SK-N-MC (cell line): ENCODE data around the gene SEMG2.

Experiments used
- DNase-seq: peaks from one replicate; pipeline ENCODE4 v3.0.0-alpha.2; 2011; ENCODE audit warnings: low read depth, low spot score
- H3K27ac ChIP-seq: fragments of 200-600 bp; sonication (generic); 2 replicates; pipeline ENCODE4 v1.5.1; 2016; ENCODE audit warnings: mixed run types
- H3K36me3 ChIP-seq: fragments of 200-600 bp; sonication (generic); 2 replicates; pipeline ENCODE4 v1.6.1; 2017; ENCODE audit warnings: antibody characterized with exemption, low read length, mixed read lengths; ENCODE audit not compliant: insufficient read depth
- H3K4me3 ChIP-seq: fragments of 200-600 bp; sonication (generic); 2 replicates; pipeline ENCODE4 v1.5.1; 2016
- H3K9ac ChIP-seq: fragments of 200-600 bp; sonication (generic); 2 replicates; pipeline ENCODE4 v1.8.0; 2017; ENCODE audit warnings: mixed run types, mixed read lengths; ENCODE audit not compliant: insufficient read length
- H3K9me3 ChIP-seq: fragments of 200-600 bp; sonication (generic); 2 replicates; pipeline ENCODE4 v1.6.1; 2017; ENCODE audit warnings: low read depth, mild to moderate bottlenecking, antibody characterized with exemption, low read length, moderate library complexity, mixed read lengths
- EZH2 ChIP-seq: fragments of 200-600 bp; sonication (generic); IDR thresholded peaks from one replicate; pipeline ENCODE4 v1.6.1; 2017; ENCODE audit warnings: antibody characterized with exemption
- FOXP2 ChIP-seq: optimal IDR thresholded peaks from 2 replicates; pipeline ENCODE3; 2011; ENCODE audit warnings: mild to moderate bottlenecking, moderate library complexity; ENCODE audit not compliant: insufficient read depth; ENCODE audit errors: extremely low read length, control extremely low read depth
- POLR2AphosphoS5 ChIP-seq: IDR thresholded peaks from 2 replicates; pipeline ENCODE4 v1.6.1; 2012; ENCODE audit warnings: mild to moderate bottlenecking, low read depth, low read length, borderline replicate concordance

The SEMG2 gene

GRCh38 chr20:45221076-45221475, at the start of gene SEMG2:
Gene SEMG2 (plus strand): TSS chr20:45221373. CDS start chr20:45221390, 17 bp downstream.
- Histone ChIP-seq H3K27ac (no peak within 1 kb of the TSS), H3K36me3 (no peaks in the 10 kb centered on the region), H3K9ac (no peak within 1 kb of the TSS), H3K4me3 (no peak within 1 kb of the TSS), H3K9me3 (no peaks in the 10 kb centered on the region)
- TF ChIP-seq EZH2 (no peak), FOXP2 (no peak)
- DNase-seq = no peak

GRCh38 chr20:45173522-45173921, 47.7 kb upstream of the SEMG2 start:
- Histone ChIP-seq H3K9ac (no peak overlapping the region), H3K36me3 (no peaks in the 10 kb centered on the region), H3K27ac (no peak overlapping the region), H3K4me3 (no peak overlapping the region), H3K9me3 (no peaks in the 10 kb centered on the region)
- DNase-seq = no peak
- no peak for TF ChIP-seq FOXP2
- no peak for TF ChIP-seq POLR2AphosphoS5
- TF ChIP-seq EZH2 = no peak

GRCh38 chr20:45174434-45175364, 46.5 kb upstream of the SEMG2 start, which contains the start of gene PI3:
Gene PI3 (plus strand): TSS chr20:45174902. CDS start chr20:45174923, 21 bp downstream.
- no peak within 1 kb of the TSS for H3K9ac ChIP-seq
- no peaks in the 10 kb centered on the region for H3K36me3 ChIP-seq
- no peak within 1 kb of the TSS for H3K4me3 ChIP-seq
- no peaks in the 10 kb centered on the region for H3K9me3 ChIP-seq
- H3K27ac ChIP-seq = no peak within 1 kb of the TSS
- TF ChIP-seq FOXP2 = no peak
- TF ChIP-seq POLR2AphosphoS5 = no peak
- no peak for TF ChIP-seq EZH2
- DNase-seq = no peak

- H3K9ac ChIP-seq = no peak overlapping the region
- TF ChIP-seq FOXP2 (no peak), EZH2 (no peak), POLR2AphosphoS5 (no peak)
- no peaks in the 10 kb centered on the region for H3K9me3 ChIP-seq
- H3K4me3 ChIP-seq = no peak overlapping the region
- no peak overlapping the region for H3K27ac ChIP-seq
- no peak for DNase-seq
- H3K36me3 ChIP-seq = no peaks in the 10 kb centered on the region
These were observed 44.5 kb upstream of the SEMG2 start for GRCh38 chr20:45176526-45177267.

- Histone ChIP-seq H3K27ac (no peak overlapping the region), H3K9ac (no peak overlapping the region), H3K4me3 (no peak overlapping the region), H3K36me3 (no peaks in the 10 kb centered on the region), H3K9me3 (no peaks in the 10 kb centered on the region)
- no peak for TF ChIP-seq POLR2AphosphoS5
- TF ChIP-seq FOXP2 = no peak
- no peak for TF ChIP-seq EZH2
- no peak for DNase-seq
These were observed 42.0 kb upstream of the SEMG2 start for GRCh38 chr20:45179166-45179565.

- Histone ChIP-seq H3K9ac (no peak overlapping the region), H3K9me3 (no peaks in the 10 kb centered on the region), H3K4me3 (no peak overlapping the region), H3K27ac (no peak overlapping the region), H3K36me3 (no peaks in the 10 kb centered on the region)
- TF ChIP-seq EZH2 (no peak), FOXP2 (no peak), POLR2AphosphoS5 (no peak)
- DNase-seq = no peak
These were observed 39.5 kb upstream of the SEMG2 start for GRCh38 chr20:45181639-45182038.

GRCh38 chr20:45183084-45183483, 38.1 kb upstream of the SEMG2 start:
- no peak for DNase-seq
- H3K9ac ChIP-seq = no peak overlapping the region
- H3K36me3 ChIP-seq = no peaks in the 10 kb centered on the region
- no peak overlapping the region for H3K4me3 ChIP-seq
- H3K9me3 ChIP-seq = no peaks in the 10 kb centered on the region
- no peak overlapping the region for H3K27ac ChIP-seq
- TF ChIP-seq POLR2AphosphoS5 = no peak

GRCh38 chr20:45187693-45188092, 33.5 kb upstream of the SEMG2 start:
- H3K27ac ChIP-seq = no peak overlapping the region
- no peak for TF ChIP-seq EZH2
- TF ChIP-seq FOXP2 = no peak
- TF ChIP-seq POLR2AphosphoS5 = no peak
- no peaks in the 10 kb centered on the region for H3K36me3 ChIP-seq
- no peaks in the 10 kb centered on the region for H3K9me3 ChIP-seq
- no peak overlapping the region for H3K9ac ChIP-seq
- DNase-seq = no peak
- H3K4me3 ChIP-seq = no peak overlapping the region
